GM23338 (cell line): ENCODE measurements around the gene CALR3.
"Not testable (repeated sequence)": the region's sequence is repeated elsewhere in the genome, so short reads cannot be mapped to it uniquely, and the experiment has no call there.

ENCODE experiments used
- CREB1 ChIP-seq: fragments of 250-450 bp; sonication (Bioruptor Pico); IDR thresholded peaks from 2 replicates; pipeline ENCODE4 v1.5.0; 2020; ENCODE audit warnings: low read depth, mild to moderate bottlenecking, moderate library complexity
- CTCF ChIP-seq, 2 experiments: fragments of 200-600 bp in 1 of 2; sonication (generic) in 1 of 2; conservative IDR thresholded peaks; 2 replicates each; pipeline versions ENCODE4 v1.5.1 to v1.6.1; 2016 to 2017; ENCODE audit warnings: antibody characterized with exemption in 2 of 2, low read depth in 2 of 2, mild to moderate bottlenecking in 2 of 2, moderate library complexity in 1 of 2
- ETS1 ChIP-seq: IDR thresholded peaks from 2 replicates; pipeline ENCODE4 v1.6.1; 2016; ENCODE audit warnings: antibody characterized with exemption
- EZH2 ChIP-seq: fragments of 200-600 bp; sonication (generic); IDR thresholded peaks from one replicate; pipeline ENCODE4 v1.8.0; 2017; ENCODE audit warnings: antibody characterized with exemption, mild to moderate bottlenecking, low read depth; ENCODE audit not compliant: unreplicated experiment
- EZH2phosphoT487 ChIP-seq: fragments of 200-600 bp; sonication (generic); IDR thresholded peaks from one replicate; pipeline ENCODE4 v1.8.1; 2018; ENCODE audit warnings: antibody characterized with exemption; ENCODE audit not compliant: unreplicated experiment
- JUNB ChIP-seq: IDR thresholded peaks from one replicate; pipeline ENCODE4 v1.6.1; 2016; ENCODE audit warnings: antibody characterized with exemption; ENCODE audit not compliant: unreplicated experiment
- NANOG ChIP-seq: IDR thresholded peaks from 2 replicates; pipeline ENCODE4 v1.6.1; 2016; ENCODE audit warnings: antibody characterized with exemption, borderline replicate concordance
- POLR2AphosphoS5 ChIP-seq: IDR thresholded peaks from 2 replicates; pipeline ENCODE4 v1.6.1; 2016; ENCODE audit warnings: antibody characterized with exemption, low read depth
- REST ChIP-seq: IDR thresholded peaks from one replicate; pipeline ENCODE4 v1.6.1; 2018; ENCODE audit warnings: antibody characterized with exemption; ENCODE audit not compliant: unreplicated experiment
- STAT1 ChIP-seq: IDR thresholded peaks from one replicate; pipeline ENCODE4 v1.6.1; 2016; ENCODE audit warnings: antibody characterized with exemption; ENCODE audit not compliant: unreplicated experiment
- ZNF114 ChIP-seq: fragments of 250-450 bp; sonication (Bioruptor Pico); IDR thresholded peaks from 2 replicates; pipeline ENCODE4 v1.5.0; 2020; ENCODE audit warnings: mild to moderate bottlenecking, moderate library complexity
- ZNF331 ChIP-seq: fragments of 250-450 bp; sonication (Bioruptor Pico); IDR thresholded peaks from 2 replicates; pipeline ENCODE4 v1.5.0; 2020; ENCODE audit warnings: low read depth, mild to moderate bottlenecking, moderate library complexity
- ZNF462 ChIP-seq: fragments of 250-450 bp; sonication (Bioruptor Pico); IDR thresholded peaks from 2 replicates; pipeline ENCODE4 v1.5.0; 2020; ENCODE audit warnings: mild to moderate bottlenecking, moderate library complexity

GRCh38 chr19:16512611-16513010 is 16.6 kb upstream of the CALR3 start:
- not testable (repeated sequence) for TF ChIP-seq CTCF (conservative IDR thresholded peaks at IDR 0.05; ENCODE audit: low read depth in 2 of 2); POLR2AphosphoS5; EZH2; CREB1; REST; EZH2phosphoT487; JUNB; ETS1; ZNF114; STAT1; ZNF331; NANOG; ZNF462 (CRISPR knock-in tag)
